IMR-90 (cell line): ENCODE data around the gene MRPS9. TPM values are rescaled to one million over a fixed set of nuclear protein-coding genes. Genes with fewer than 3 reads are reported as not detected.

Source experiments
- ATAC-seq: fragments of 200-7000 bp; cut with Tn5 transposase; 2 replicates; pipeline ENCODE4 v1.9.1; 2020; ENCODE audit warnings: low read depth, mild to moderate bottlenecking, moderate library complexity
- BruUV-seq: library from RNA; stranded (reverse); fragments of 400-500 nt; replicated peaks from 2 replicates; lab custom pipeline; 2021; lab: Mats Ljungman, UMichigan
- CTCF ChIA-PET: fragments of 300-600 bp; formaldehyde crosslinking; extraction: SDS; loops from one replicate; lab custom pipeline; 2021; ENCODE audit warnings: antibody characterized with exemption; lab: Yijun Ruan, JAX
- POLR2A ChIA-PET: fragments of 300-600 bp; sonication (Branson Sonifier 250); formaldehyde crosslinking; loops from one replicate; lab custom pipeline; 2022; ENCODE audit warnings: antibody characterized with exemption; ENCODE audit not compliant: unreplicated experiment; lab: Charles Lee
- DNase-seq: peaks from one replicate; pipeline ENCODE4 v3.0.0; 2013
- H2AFZ ChIP-seq: replicated peaks from 2 replicates; pipeline ENCODE3; 2013; ENCODE audit warnings: low read length, mild to moderate bottlenecking; ENCODE audit not compliant: poor library complexity
- H2AK5ac ChIP-seq: 2 replicates; pipeline ENCODE4 v1.6.1; 2013; ENCODE audit warnings: low read depth, low read length, inconsistent platforms
- H2AK9ac ChIP-seq: replicated peaks from 2 replicates; pipeline ENCODE3; 2013; ENCODE audit warnings: mild to moderate bottlenecking, low read depth, low read length, moderate library complexity; ENCODE audit not compliant: poor library complexity
- H2BK120ac ChIP-seq: 2 replicates; pipeline ENCODE4 v1.6.1; 2013; ENCODE audit warnings: low read depth, low read length, inconsistent platforms
- H2BK15ac ChIP-seq: 3 replicates; pipeline ENCODE4 v1.6.1; 2013; ENCODE audit warnings: low read depth, low read length, inconsistent platforms
- H2BK20ac ChIP-seq: 2 replicates; pipeline ENCODE4 v1.6.1; 2013; ENCODE audit warnings: low read depth, mild to moderate bottlenecking, inconsistent platforms, low read length, moderate library complexity
- H2BK5ac ChIP-seq: 2 replicates; pipeline ENCODE4 v1.6.1; 2013; ENCODE audit warnings: mild to moderate bottlenecking, low read depth, low read length, inconsistent platforms; ENCODE audit not compliant: poor library complexity, severe bottlenecking
- H3K14ac ChIP-seq: replicated peaks from 2 replicates; pipeline ENCODE4 v1.6.1; 2013; ENCODE audit warnings: low read depth, low read length, inconsistent platforms
- H3K18ac ChIP-seq: 2 replicates; pipeline ENCODE4 v1.6.1; 2013; ENCODE audit warnings: low read depth, low read length, control low read depth
- H3K23ac ChIP-seq: 2 replicates; pipeline ENCODE4 v1.6.1; 2013; ENCODE audit warnings: low read depth, low read length, inconsistent platforms
- H3K27ac ChIP-seq: 2 replicates; pipeline ENCODE4 v1.5.1; 2013; ENCODE audit warnings: mild to moderate bottlenecking, control low read depth, low read length; ENCODE audit not compliant: insufficient read depth
- H3K27me3 ChIP-seq: 2 replicates; pipeline ENCODE4 v1.6.1; 2013; ENCODE audit warnings: low read length; ENCODE audit not compliant: control insufficient read depth, insufficient read depth
- H3K36me3 ChIP-seq: 2 replicates; pipeline ENCODE4 v1.6.1; 2013; ENCODE audit warnings: low read length, mixed read lengths; ENCODE audit not compliant: control insufficient read depth, insufficient read depth
- H3K4ac ChIP-seq: 2 replicates; pipeline ENCODE4 v1.6.1; 2013; ENCODE audit warnings: low read depth, low read length, inconsistent platforms
- H3K4me1 ChIP-seq: 2 replicates; pipeline ENCODE4 v1.6.1; 2013; ENCODE audit warnings: low read length, mixed read lengths; ENCODE audit not compliant: control insufficient read depth, insufficient read depth
- H3K4me2 ChIP-seq: 2 replicates; pipeline ENCODE4 v1.6.1; 2013; ENCODE audit warnings: low read depth, mild to moderate bottlenecking, control low read depth, low read length, moderate library complexity
- H3K4me3 ChIP-seq: 2 replicates; pipeline ENCODE4 v1.5.1; 2013; ENCODE audit warnings: low read depth, mild to moderate bottlenecking, control low read depth, low read length, moderate library complexity; ENCODE audit not compliant: insufficient read depth
- H3K56ac ChIP-seq: 2 replicates; pipeline ENCODE4 v1.6.1; 2013; ENCODE audit warnings: low read length, inconsistent platforms; ENCODE audit not compliant: insufficient read depth; ENCODE audit errors: extremely low read depth
- H3K79me1 ChIP-seq, 2 experiments: 2 replicates each; pipeline ENCODE4 v1.6.1; 2013; ENCODE audit warnings: low read length in 2 of 2, inconsistent platforms in 1 of 2, low read depth in 1 of 2
- H3K9ac ChIP-seq: 2 replicates; pipeline ENCODE4 v1.6.1; 2013; ENCODE audit warnings: low read depth, low read length, control low read depth
- H3K9me1 ChIP-seq: 2 replicates; pipeline ENCODE4 v1.6.1; 2013; ENCODE audit warnings: low read length, inconsistent platforms; ENCODE audit not compliant: insufficient read depth
- H3K9me3 ChIP-seq: 2 replicates; pipeline ENCODE4 v1.6.1; 2013; ENCODE audit warnings: low read length; ENCODE audit not compliant: control insufficient read depth, insufficient read depth
- H4K20me1 ChIP-seq: 2 replicates; pipeline ENCODE4 v1.6.1; 2013; ENCODE audit warnings: low read length, inconsistent platforms; ENCODE audit not compliant: insufficient read depth
- H4K5ac ChIP-seq: 2 replicates; pipeline ENCODE4 v1.6.1; 2013; ENCODE audit warnings: mild to moderate bottlenecking, low read depth, low read length, control low read depth
- H4K8ac ChIP-seq, 2 experiments: 2 replicates each; pipeline ENCODE4 v1.6.1; 2013; ENCODE audit warnings: low read depth in 2 of 2, low read length in 2 of 2, control low read depth in 1 of 2, inconsistent platforms in 1 of 2
- H4K91ac ChIP-seq: 2 replicates; pipeline ENCODE4 v1.6.1; 2013; ENCODE audit warnings: low read depth, low read length, inconsistent platforms; ENCODE audit not compliant: insufficient read depth
- BHLHE40 ChIP-seq: fragments of 150-350 bp; IDR thresholded peaks from 2 replicates; pipeline ENCODE4 v1.6.1; 2016; ENCODE audit warnings: mild to moderate bottlenecking, low read depth, low read length
- CEBPB ChIP-seq: IDR thresholded peaks from 2 replicates; pipeline ENCODE4 v1.6.1; 2012; ENCODE audit warnings: low read depth, low read length, improper control_type of control experiment
- CHD1 ChIP-seq: IDR thresholded peaks from 2 replicates; pipeline ENCODE4 v1.6.1; 2012; ENCODE audit warnings: low read depth, low read length, improper control_type of control experiment
- CTCF ChIP-seq: conservative IDR thresholded peaks from 2 replicates; pipeline ENCODE4 v1.5.1; 2012; ENCODE audit warnings: mild to moderate bottlenecking, low read depth, low read length, improper control_type of control experiment
- ELK1 ChIP-seq: fragments of 150-350 bp; IDR thresholded peaks from 2 replicates; pipeline ENCODE4 v1.6.1; 2016; ENCODE audit warnings: low read depth, mild to moderate bottlenecking, low read length, moderate library complexity, borderline replicate concordance
- FOS ChIP-seq: fragments of 150-350 bp; IDR thresholded peaks from 2 replicates; pipeline ENCODE4 v1.6.1; 2016; ENCODE audit warnings: low read depth, low read length
- MAFK ChIP-seq: IDR thresholded peaks from 2 replicates; pipeline ENCODE4 v1.6.1; 2012; ENCODE audit warnings: low read depth, low read length, improper control_type of control experiment
- MAZ ChIP-seq: IDR thresholded peaks from 2 replicates; pipeline ENCODE4 v1.6.1; 2012; ENCODE audit warnings: low read depth, mild to moderate bottlenecking, low read length, improper control_type of control experiment, moderate library complexity, borderline replicate concordance
- MXI1 ChIP-seq: IDR thresholded peaks from 2 replicates; pipeline ENCODE4 v1.6.1; 2012; ENCODE audit warnings: low read depth, mild to moderate bottlenecking, low read length, moderate library complexity, borderline replicate concordance
- NFE2L2 ChIP-seq: fragments of 150-350 bp; IDR thresholded peaks from 2 replicates; pipeline ENCODE4 v1.6.1; 2016; ENCODE audit warnings: low read depth, mild to moderate bottlenecking, low read length
- POLR2A ChIP-seq: IDR thresholded peaks from 2 replicates; pipeline ENCODE4 v1.6.1; 2012; ENCODE audit warnings: mild to moderate bottlenecking, low read depth, low read length
- RAD21 ChIP-seq: IDR thresholded peaks from 2 replicates; pipeline ENCODE4 v1.6.1; 2012; ENCODE audit warnings: low read length, improper control_type of control experiment
- RCOR1 ChIP-seq: IDR thresholded peaks from 2 replicates; pipeline ENCODE4 v1.6.1; 2012; ENCODE audit warnings: mild to moderate bottlenecking, low read length, improper control_type of control experiment; ENCODE audit not compliant: insufficient replicate concordance
- RFX5 ChIP-seq: IDR thresholded peaks from 2 replicates; pipeline ENCODE4 v1.8.0; 2012; ENCODE audit warnings: low read depth, mild to moderate bottlenecking, low read length, moderate library complexity
- SMC3 ChIP-seq: fragments of 150-350 bp; IDR thresholded peaks from 2 replicates; pipeline ENCODE4 v1.6.1; 2016; ENCODE audit warnings: low read depth, mild to moderate bottlenecking, antibody characterized with exemption, low read length, moderate library complexity
- USF2 ChIP-seq: fragments of 150-350 bp; IDR thresholded peaks from 2 replicates; pipeline ENCODE4 v1.6.1; 2017; ENCODE audit warnings: mild to moderate bottlenecking, antibody characterized with exemption, low read length, low read depth
- WGBS, 2 experiments: methylation state at CpG; one replicate each; pipeline versions ENCODE4 v1.1.5 to v1.1.7; 2013; ENCODE audit warnings: missing lambda C conversion rate in 2 of 2; ENCODE audit not compliant: insufficient read length in 1 of 2; ENCODE audit errors: extremely low coverage in 2 of 2; 5-methylcytosine and 5-hydroxymethylcytosine counted together
- dilution Hi-C: fragments of 300-500 bp; cut with HindIII; formaldehyde crosslinking; loops from one replicate; pipeline ENCODE4 v1.14.3; 2018; ENCODE audit warnings: low sequenced_read_pairs; ENCODE audit not compliant: unreplicated experiment
- in situ Hi-C: fragments of 300-500 bp; cut with MboI; formaldehyde crosslinking; loops from 3 replicates; pipeline ENCODE4 v1.14.3; 2019; ENCODE audit warnings: low sequenced_read_pairs, inconsistent platforms, mixed read lengths
- intact Hi-C: fragments of 100-400 bp; cut with micrococcal nuclease; formaldehyde crosslinking; loops from 2 replicates; pipeline ENCODE4 v1.10.0; 2022
- polyA plus RNA-seq, 3 experiments: library from polyadenylated mRNA; depleted of rRNA; stranded (reverse); fragments of >200 nt; gene quantifications; 2 replicates each; pipeline ENCODE4 v1.2.3, GENCODE V29; 2012; ENCODE audit warnings: low replicate concordance in 1 of 3
- total RNA-seq: library from RNA; depleted of rRNA; stranded (reverse); fragments of >200 nt; gene quantifications from 2 replicates; pipeline ENCODE4 v1.2.3, GENCODE V29; 2012

Gene MRPS9
- total and polyA plus RNA-seq, 2 of the 4 experiments (the other 2 are of a cell fraction), result 20.6 to 27.7 TPM

GRCh38 chr2:105125920-105126319 is 88.1 kb downstream of the MRPS9 start:
- no peak overlapping the region for H2BK120ac ChIP-seq
- ATAC-seq (no peak), DNase-seq (no peak)
- H3K9me1 ChIP-seq, result no peaks in the 10 kb centered on the region
- TF ChIP-seq CHD1 (no peak), MXI1 (no peak), SMC3 (no peak), CEBPB (no peak), MAZ (no peak), RFX5 (no peak), NFE2L2 (no peak), MAFK (no peak), BHLHE40 (no peak), FOS (no peak), ELK1 (no peak), RCOR1 (no peak), RAD21 (no peak), USF2 (no peak), POLR2A (no peak), CTCF (no peak)
- no peak overlapping the region for H3K9ac ChIP-seq
- H4K8ac ChIP-seq, result no peak overlapping the region
- H3K27ac ChIP-seq, result no peak overlapping the region
- peaks cover 3% of the 10 kb centered on the region; the same call in 1 of the 2 replicates for H3K9me3 ChIP-seq
- no peak overlapping the region for H2AK9ac ChIP-seq
- H3K4me3 ChIP-seq, result no peak overlapping the region
- no peak overlapping the region for H2BK5ac ChIP-seq
- peaks cover 15% of the 10 kb centered on the region for H3K27me3 ChIP-seq
- H3K36me3 ChIP-seq, result no peaks in the 10 kb centered on the region
- no peak overlapping the region for H3K23ac ChIP-seq
- H2AK5ac ChIP-seq, result no peak overlapping the region
- H2AFZ ChIP-seq, result no peak overlapping the region
- in situ Hi-C loops (no loop called here), intact Hi-C loops (no loop called here), dilution Hi-C loops (no loop called here)
- H2BK20ac ChIP-seq, result no peak overlapping the region
- H3K4me1 ChIP-seq, result no peaks in the 10 kb centered on the region
- H3K14ac ChIP-seq, result no peak overlapping the region
- H3K79me1 ChIP-seq, result no peaks in the 10 kb centered on the region
- no peak overlapping the region for H3K4ac ChIP-seq
- WGBS, 2 experiments, result no CpG with 5 or more reads among the region's 3 CpGs
- BruUV-seq, result no TSS peak
- no peaks in the 10 kb centered on the region for H4K20me1 ChIP-seq
- no peak overlapping the region for H4K91ac ChIP-seq
- H3K18ac ChIP-seq, result no peak overlapping the region
- H4K5ac ChIP-seq, result no peak overlapping the region
- no peak overlapping the region for H3K4me2 ChIP-seq
- ChIA-PET CTCF (no interaction called here), POLR2A (no interaction called here)
- H3K56ac ChIP-seq, result no peak overlapping the region
- no peak overlapping the region for H2BK15ac ChIP-seq
